Thymus (tissue), 14 donors: Measurements from ENCODE around the gene FAM210B. TPM values are rescaled to one million over a fixed set of nuclear protein-coding genes. Genes with fewer than 3 reads are reported as not detected.

Experiments
- DNase-seq, 9 donors: peaks; one replicate each; pipeline ENCODE4 v3.0.0-alpha.2; 2013; ENCODE audit warnings: low spot score in 9 of 9, low read depth in 6 of 9, missing footprints in 1 of 9
- H3K27ac ChIP-seq, 2 donors: one replicate each; pipeline ENCODE4 v1.5.1; 2013; ENCODE audit warnings: control low read depth in 1 of 2, low read depth in 1 of 2, low read length in 1 of 2, mild to moderate bottlenecking in 1 of 2, moderate library complexity in 1 of 2
- H3K27me3 ChIP-seq, 2 donors: one replicate each; pipeline ENCODE4 v1.5.1; 2013; ENCODE audit warnings: low read length in 1 of 2; ENCODE audit not compliant: control insufficient read depth in 2 of 2, insufficient read depth in 1 of 2
- H3K36me3 ChIP-seq, 2 donors: one replicate each; pipeline ENCODE4 v1.5.1; 2013; ENCODE audit warnings: low read length in 1 of 2, mild to moderate bottlenecking in 1 of 2, moderate library complexity in 1 of 2; ENCODE audit not compliant: control insufficient read depth in 2 of 2, insufficient read depth in 2 of 2
- H3K4me1 ChIP-seq, 2 donors: one replicate each; pipeline ENCODE4 v1.5.1; 2013; ENCODE audit warnings: low read length in 2 of 2; ENCODE audit not compliant: control insufficient read depth in 2 of 2, insufficient read depth in 2 of 2
- H3K4me3 ChIP-seq, 2 donors: one replicate each; pipeline ENCODE4 v1.5.1; 2013; ENCODE audit warnings: low read length in 2 of 2, control low read depth in 1 of 2, mild to moderate bottlenecking in 1 of 2
- H3K9me3 ChIP-seq, 2 donors: one replicate each; pipeline ENCODE4 v1.5.1; 2013; ENCODE audit warnings: low read length in 1 of 2, mild to moderate bottlenecking in 1 of 2; ENCODE audit not compliant: control insufficient read depth in 2 of 2, insufficient read depth in 1 of 2
- whole genome bisulfite sequencing: extraction: QIAGEN DNeasy Blood & Tissue Kit; methylation state at CpG from one replicate; pipeline ENCODE4 v1.1.7; 2013; 5-methylcytosine and 5-hydroxymethylcytosine counted together
- long read RNA-seq, 10 donors: transcript quantifications; one replicate each; lab custom pipeline, GENCODE V29; 2026
- polyA plus RNA-seq: library from polyadenylated mRNA; stranded (reverse); fragments of 200-250 nt; gene quantifications from one replicate; pipeline ENCODE4 v1.2.3, GENCODE V29; 2013
- total RNA-seq: library from RNA; stranded (reverse); fragments of 120-200 nt; gene quantifications from one replicate; pipeline ENCODE4 v1.2.4, GENCODE V29; 2013
- donor health status: healthy.

Gene FAM210B, protein sequence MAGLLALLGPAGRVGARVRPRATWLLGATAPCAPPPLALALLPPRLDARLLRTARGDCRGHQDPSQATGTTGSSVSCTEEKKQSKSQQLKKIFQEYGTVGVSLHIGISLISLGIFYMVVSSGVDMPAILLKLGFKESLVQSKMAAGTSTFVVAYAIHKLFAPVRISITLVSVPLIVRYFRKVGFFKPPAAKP
- total RNA-seq, result 18.3 TPM
- 39.2 TPM for polyA plus RNA-seq
- long read RNA-seq, donor 1, result 0 reads
- long read RNA-seq, donor 2, transcript FAM210B-201 (3 exons, 3,046 nt), result major isoform, 16 of 31 reads
- long read RNA-seq, donor 2, partial matches to known transcripts, result 11 of 31 reads
- long read RNA-seq, donor 2, other reads (novel, unspliced or antisense), result 0 of 31 reads
- long read RNA-seq, donor 3, transcript FAM210B-201 (3 exons, 3,046 nt), result major isoform, 11 of 11 reads
- long read RNA-seq, donor 3, partial matches to known transcripts, result 0 of 11 reads
- long read RNA-seq, donor 3, other reads (novel, unspliced or antisense), result 0 of 11 reads
- long read RNA-seq, donor 4, partial matches to known transcripts, result 0 of 4 reads
- long read RNA-seq, donor 4, other reads (novel, unspliced or antisense), result 0 of 4 reads
- long read RNA-seq, donor 5, transcript FAM210B-201 (3 exons, 3,046 nt), result major isoform, 26 of 27 reads
- long read RNA-seq, donor 5, partial matches to known transcripts, result 0 of 27 reads
- long read RNA-seq, donor 5, other reads (novel, unspliced or antisense), result 0 of 27 reads
- long read RNA-seq, donor 6, transcript FAM210B-201 (3 exons, 3,046 nt), result major isoform, 6 of 7 reads
- long read RNA-seq, donor 6, partial matches to known transcripts, result 0 of 7 reads
- long read RNA-seq, donor 6, other reads (novel, unspliced or antisense), result 0 of 7 reads
- long read RNA-seq, donor 7, transcript FAM210B-201 (3 exons, 3,046 nt), result major isoform, 20 of 27 reads
- long read RNA-seq, donor 7, partial matches to known transcripts, result 5 of 27 reads
- long read RNA-seq, donor 7, other reads (novel, unspliced or antisense), result 0 of 27 reads
- long read RNA-seq, donor 8, partial matches to known transcripts, result 0 of 5 reads
- long read RNA-seq, donor 8, other reads (novel, unspliced or antisense), result 0 of 5 reads
- long read RNA-seq, donor 9, transcript FAM210B-201 (3 exons, 3,046 nt), result major isoform, 6 of 6 reads
- long read RNA-seq, donor 9, partial matches to known transcripts, result 0 of 6 reads
- long read RNA-seq, donor 9, other reads (novel, unspliced or antisense), result 0 of 6 reads
- long read RNA-seq, donor 10, transcript FAM210B-201 (3 exons, 3,046 nt), result major isoform, 7 of 7 reads
- long read RNA-seq, donor 10, partial matches to known transcripts, result 0 of 7 reads
- long read RNA-seq, donor 10, other reads (novel, unspliced or antisense), result 0 of 7 reads

DNA sequence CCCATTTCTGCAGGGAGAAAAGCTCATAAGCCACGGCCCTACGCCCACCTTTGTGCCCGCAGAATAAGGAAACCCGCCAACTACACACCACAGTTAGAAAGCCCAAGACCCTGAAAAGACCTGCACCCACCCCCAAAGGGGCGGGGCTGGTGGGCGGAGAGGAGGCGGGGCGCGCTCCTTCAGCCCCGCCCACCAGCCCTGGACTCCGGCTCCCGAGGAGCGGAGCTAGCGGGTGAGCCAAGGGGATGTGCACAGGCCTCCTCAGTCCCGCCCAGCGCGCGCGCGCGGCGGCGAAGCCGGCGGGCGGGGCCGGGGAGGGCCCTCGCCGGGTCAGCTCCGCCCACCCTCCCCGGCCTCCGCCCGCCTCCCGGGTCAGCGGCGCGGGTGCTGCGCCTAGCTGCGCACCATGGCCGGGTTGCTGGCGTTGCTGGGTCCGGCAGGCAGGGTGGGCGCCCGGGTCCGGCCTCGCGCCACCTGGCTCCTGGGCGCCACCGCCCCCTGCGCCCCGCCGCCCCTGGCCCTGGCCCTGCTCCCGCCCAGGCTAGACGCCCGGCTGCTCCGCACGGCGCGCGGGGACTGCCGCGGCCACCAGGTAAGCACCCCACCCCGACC lies at the start of gene FAM210B:
Gene FAM210B, plus strand, starts transcription at position 375 of the 612 bp plus-strand sequence. Its CDS starts 32 bp downstream, at position 407.
- no peaks in the 10 kb centered on the region for H3K9me3 ChIP-seq
- H3K27me3 ChIP-seq, result peaks cover 0 to 8% of the 10 kb centered on the region in 2 donors
- H3K36me3 ChIP-seq, result no peaks in the 10 kb centered on the region
- under 1% methylated on average over 63 of the region's 63 CpGs for WGBS
- H3K4me1 ChIP-seq, result peaks cover 0 to 8% of the 10 kb centered on the region in 2 donors
- H3K27ac ChIP-seq, result peak within 1 kb of the TSS in 1 of 2 donors; percentile 46
- peak within 1 kb of the TSS; percentile 53 to 79 for H3K4me3 ChIP-seq
- DNase-seq, result peak; percentile 37 to 88 (median 74)

DNA sequence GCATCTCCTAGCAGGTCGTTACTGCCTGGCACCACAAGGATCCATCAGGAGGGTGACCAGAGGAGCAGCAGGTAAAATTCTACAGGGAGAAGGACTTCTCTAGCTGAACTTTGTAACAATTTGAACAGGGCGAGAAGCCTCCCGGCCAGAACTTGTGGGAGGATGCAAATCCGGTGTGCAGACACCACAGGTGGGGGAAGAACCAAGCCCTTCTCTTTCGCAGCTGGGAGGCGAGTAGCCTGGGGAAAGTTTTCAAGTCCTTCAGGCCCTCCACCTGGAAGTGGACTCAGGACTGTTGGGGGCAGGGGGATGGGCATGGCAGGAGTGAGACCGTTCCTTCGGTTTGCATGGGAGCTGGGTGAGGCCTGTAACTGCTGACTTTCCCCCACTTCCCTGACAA lies 42.7 kb upstream of the FAM210B start:
- no peaks in the 10 kb centered on the region for H3K4me1 ChIP-seq
- WGBS, result 83% methylated on average over 8 of the region's 8 CpGs
- H3K36me3 ChIP-seq, result no peaks in the 10 kb centered on the region
- no peak for DNase-seq
- no peaks in the 10 kb centered on the region for H3K9me3 ChIP-seq
- H3K4me3 ChIP-seq, result no peak overlapping the region
- no peaks in the 10 kb centered on the region for H3K27me3 ChIP-seq
- no peak overlapping the region for H3K27ac ChIP-seq

DNA sequence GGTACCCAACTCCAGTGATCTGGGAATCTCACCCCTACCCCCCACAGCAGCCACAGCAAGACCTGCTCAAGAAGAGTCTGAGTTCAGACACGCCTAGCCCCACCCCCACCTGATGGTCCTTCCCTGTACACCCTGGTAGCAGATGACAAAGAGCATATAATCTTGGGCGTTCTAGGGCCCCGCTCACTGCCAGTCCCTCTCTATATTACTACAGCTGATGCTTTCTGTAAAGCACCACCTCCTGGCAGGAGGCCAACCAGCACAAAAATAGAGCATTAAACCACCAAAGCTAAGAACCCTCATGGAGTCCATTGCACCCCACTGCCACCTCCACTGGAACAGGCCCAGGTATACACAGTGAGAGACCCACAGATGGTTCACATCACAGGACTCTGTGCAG lies 42.3 kb upstream of the FAM210B start:
- Histone ChIP-seq H3K36me3 (no peaks in the 10 kb centered on the region), H3K9me3 (no peaks in the 10 kb centered on the region), H3K4me3 (no peak overlapping the region), H3K27ac (no peak overlapping the region), H3K27me3 (no peaks in the 10 kb centered on the region), H3K4me1 (no peaks in the 10 kb centered on the region)
- no peak for DNase-seq
- 96% methylated on average over 3 of the region's 3 CpGs for WGBS

DNA sequence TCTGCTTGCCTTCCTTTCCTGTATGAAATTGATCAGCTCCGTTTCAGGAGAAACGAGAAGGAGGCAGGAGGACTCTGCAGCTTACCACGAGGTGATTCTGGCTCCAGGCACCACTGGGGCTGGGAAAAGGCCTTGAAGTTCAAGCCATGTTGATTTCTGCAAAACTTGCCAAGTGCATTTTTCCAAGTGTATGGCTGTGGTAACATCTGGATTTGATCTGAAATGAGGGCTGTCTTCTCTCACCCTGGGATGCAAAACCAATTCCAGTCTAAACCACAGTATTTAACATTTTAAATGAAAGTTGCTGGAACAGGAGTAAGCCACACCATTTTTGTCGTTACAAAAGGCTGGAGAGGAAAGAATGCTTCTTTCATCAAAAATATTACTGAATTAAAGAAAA lies 36.1 kb upstream of the FAM210B start:
- H3K36me3 ChIP-seq, result no peaks in the 10 kb centered on the region
- no peaks in the 10 kb centered on the region for H3K9me3 ChIP-seq
- H3K27ac ChIP-seq, result no peak overlapping the region
- 63% methylated on average over 4 of the region's 4 CpGs for WGBS
- no peaks in the 10 kb centered on the region for H3K4me1 ChIP-seq
- no peaks in the 10 kb centered on the region for H3K27me3 ChIP-seq
- no peak for DNase-seq
- no peak overlapping the region for H3K4me3 ChIP-seq

DNA sequence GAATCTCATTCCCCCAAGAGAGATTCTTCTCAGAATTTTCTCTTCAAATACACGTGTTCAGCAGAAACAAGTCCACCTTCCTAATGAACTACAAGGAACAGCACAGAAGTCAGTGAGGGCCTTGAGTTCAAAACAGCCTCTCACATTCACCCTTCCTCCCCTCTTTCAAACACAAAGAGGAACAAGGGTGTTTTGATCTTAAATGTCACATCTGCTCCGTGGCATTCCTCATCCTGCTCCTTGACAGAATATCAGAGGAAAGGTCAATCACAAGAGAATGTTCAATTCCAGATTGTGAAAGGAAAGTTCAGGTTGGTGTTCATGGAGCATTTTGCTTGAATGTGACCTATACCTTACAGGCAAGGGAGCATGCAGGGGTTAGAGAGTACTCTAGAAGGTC lies 35.6 kb upstream of the FAM210B start:
- Histone ChIP-seq H3K36me3 (no peaks in the 10 kb centered on the region), H3K27ac (no peak overlapping the region), H3K4me1 (no peaks in the 10 kb centered on the region), H3K9me3 (no peaks in the 10 kb centered on the region), H3K4me3 (no peak overlapping the region), H3K27me3 (no peaks in the 10 kb centered on the region)
- 58% methylated on average over 2 of the region's 2 CpGs for WGBS
- DNase-seq, result no peak

DNA sequence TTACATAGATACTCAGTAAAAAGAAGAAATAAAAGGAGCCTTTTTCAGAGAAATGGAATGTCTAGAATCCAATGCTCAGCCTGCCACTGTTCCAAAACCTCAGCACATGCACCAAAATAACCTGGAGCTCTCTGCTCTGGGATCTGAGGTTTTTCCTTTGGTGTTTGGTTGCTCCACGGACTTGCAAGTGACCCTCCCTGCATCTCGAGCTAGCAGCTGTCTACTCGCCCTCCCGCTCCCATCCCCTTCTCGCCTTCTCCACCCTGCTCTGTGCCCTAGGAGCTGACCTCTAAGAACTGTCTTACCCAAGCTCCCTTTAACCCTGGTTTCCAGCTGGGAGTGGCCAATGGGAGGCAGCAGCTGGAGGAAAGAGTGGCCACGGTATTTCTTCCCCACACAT lies 35.1 kb upstream of the FAM210B start:
- 76% methylated on average over 6 of the region's 6 CpGs for WGBS

DNA sequence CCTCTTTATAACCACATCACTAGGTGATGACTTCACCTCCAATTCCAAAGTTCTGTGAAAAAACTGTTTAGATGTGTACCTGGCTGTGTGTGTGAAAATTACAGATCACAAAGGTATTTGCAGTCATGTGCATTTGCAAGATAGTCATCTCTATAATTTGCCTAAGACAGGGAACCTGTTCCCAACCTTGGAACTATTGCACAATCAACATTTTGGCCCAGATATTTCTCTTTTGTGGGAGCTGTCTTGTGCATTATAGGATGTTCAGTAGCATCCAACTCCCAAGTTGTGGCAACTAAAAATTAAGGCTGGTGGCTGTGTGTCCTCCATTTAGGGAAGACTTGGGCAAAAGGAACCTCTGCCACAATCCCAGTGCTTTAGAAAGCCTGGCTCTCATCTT lies 34.0 kb upstream of the FAM210B start:
- Histone ChIP-seq H3K27ac (no peak overlapping the region), H3K27me3 (no peaks in the 10 kb centered on the region), H3K36me3 (no peaks in the 10 kb centered on the region), H3K4me1 (no peaks in the 10 kb centered on the region), H3K9me3 (no peaks in the 10 kb centered on the region), H3K4me3 (no peak overlapping the region)
- DNase-seq, result no peak

More for the DNA sequence above, 35.1 kb upstream of the FAM210B start:
- no peak overlapping the region for H3K27ac ChIP-seq
- no peaks in the 10 kb centered on the region for H3K9me3 ChIP-seq
- H3K36me3 ChIP-seq, result no peaks in the 10 kb centered on the region
- H3K4me1 ChIP-seq, result no peaks in the 10 kb centered on the region
- DNase-seq, result no peak
- no peaks in the 10 kb centered on the region for H3K27me3 ChIP-seq
- no peak overlapping the region for H3K4me3 ChIP-seq

DNA sequence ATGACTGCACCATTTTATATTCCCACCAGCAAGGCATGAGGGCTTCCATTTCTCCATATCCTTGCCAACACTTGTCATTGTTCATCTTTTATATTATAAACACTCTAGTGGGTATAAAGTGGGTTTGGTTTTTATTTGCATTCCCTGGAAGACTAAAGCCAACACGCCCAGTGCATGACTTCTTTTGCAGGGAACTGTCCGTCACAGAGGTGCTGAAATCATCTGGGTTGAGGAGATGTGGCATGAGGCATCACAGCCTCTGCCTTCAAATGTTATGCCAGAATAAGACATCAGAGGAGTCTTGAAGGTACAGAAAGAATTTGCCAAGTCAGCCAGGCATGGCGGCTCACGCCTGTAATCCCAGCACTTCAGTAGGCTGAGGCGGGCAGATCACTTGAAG lies 29.9 kb upstream of the FAM210B start:
- Histone ChIP-seq H3K4me3 (no peak overlapping the region), H3K27me3 (no peaks in the 10 kb centered on the region), H3K9me3 (no peaks in the 10 kb centered on the region), H3K4me1 (no peaks in the 10 kb centered on the region), H3K36me3 (no peaks in the 10 kb centered on the region), H3K27ac (no peak overlapping the region)
- WGBS, result 49% methylated on average over 5 of the region's 5 CpGs
- DNase-seq, result peak in 5 of 9 donors; percentile 2 to 33 (median 4)
